Stimulated activated CD4-positive, alpha-beta T cell treated with anti-CD3 and anti-CD28 coated beads, Interleukin-15, amount 100 ng/mL, for 48 hours (primary cell): ENCODE results near the gene ACSS1.
A peak's percentile ranks its signal among the peaks of the same experiment; 100 is the strongest.

Source experiments
- DNase-seq, 2 donors: peaks; one replicate each; pipeline ENCODE4 v3.0.0-alpha.2; 2020; ENCODE audit warnings: low read depth in 2 of 2

ACSS1 gene

GRCh38 chr20:24993337-24994185 is 64.4 kb downstream of the ACSS1 start:
- no peak for DNase-seq

- peak; percentile 90 to 96 for DNase-seq
Observed at GRCh38 chr20:24992487-24993205, 65.3 kb downstream of the ACSS1 start, which contains the start of gene APMAP. Gene APMAP (minus strand): TSS chr20:24992751. CDS start chr20:24992688, 63 bp downstream.

GRCh38 chr20:24991897-24992486 is 65.9 kb downstream of the ACSS1 start:
- DNase-seq = no peak

GRCh38 chr20:24990810-24991252 is 67.1 kb downstream of the ACSS1 start:
- no peak for DNase-seq

- DNase-seq = no peak
Observed at GRCh38 chr20:24989162-24989561, 68.8 kb downstream of the ACSS1 start.

GRCh38 chr20:24987873-24988835 is 69.8 kb downstream of the ACSS1 start:
- DNase-seq = no peak

GRCh38 chr20:24987244-24987643 is 70.7 kb downstream of the ACSS1 start:
- no peak for DNase-seq

- no peak for DNase-seq
Observed at GRCh38 chr20:24986436-24987015, 71.4 kb downstream of the ACSS1 start.

GRCh38 chr20:24985802-24986201 is 72.1 kb downstream of the ACSS1 start:
- no peak for DNase-seq

- no peak for DNase-seq
Observed at GRCh38 chr20:24984961-24985640, 72.8 kb downstream of the ACSS1 start.

- DNase-seq = no peak
Observed at GRCh38 chr20:24983896-24984295, 74.0 kb downstream of the ACSS1 start.

GRCh38 chr20:24981790-24982189 is 76.1 kb downstream of the ACSS1 start:
- no peak for DNase-seq

- no peak for DNase-seq
Observed at GRCh38 chr20:24981282-24981681, 76.7 kb downstream of the ACSS1 start.

- DNase-seq = no peak
Observed at GRCh38 chr20:24980291-24981053, 77.5 kb downstream of the ACSS1 start.

GRCh38 chr20:24979036-24979960 is 78.6 kb downstream of the ACSS1 start:
- DNase-seq = no peak

- no peak for DNase-seq
Observed at GRCh38 chr20:24978513-24978912, 79.4 kb downstream of the ACSS1 start.

- DNase-seq = no peak
Observed at GRCh38 chr20:24977797-24978196, 80.1 kb downstream of the ACSS1 start.

- DNase-seq = no peak
Observed at GRCh38 chr20:24977336-24977735, 80.6 kb downstream of the ACSS1 start.
